Erythroblast (primary cell): ENCODE measurements around the gene COL24A1.

ENCODE experiments used
- GATA1 ChIP-seq: IDR thresholded peaks from 2 replicates; pipeline ENCODE4 v1.6.1; 2011; ENCODE audit warnings: low read depth, mild to moderate bottlenecking, control low read depth, low read length, moderate library complexity
- POLR2A ChIP-seq: IDR thresholded peaks from 2 replicates; pipeline ENCODE4 v1.6.1; 2011; ENCODE audit warnings: mild to moderate bottlenecking, low read length

GRCh38 chr1:86192417-86192816, 35.8 kb upstream of the COL24A1 start:
- TF ChIP-seq POLR2A (no peak), GATA1 (no peak)
